SJSA1 (cell line): ENCODE measurements around the gene RNF213. TPM values are rescaled to one million over a fixed set of nuclear protein-coding genes. Genes with fewer than 3 reads are reported as not detected.
"Not testable (repeated sequence)": the region's sequence is repeated elsewhere in the genome, so short reads cannot be mapped to it uniquely, and the experiment has no call there.

Experiments
- DNase-seq, 2 experiments: peaks; one replicate each; pipeline ENCODE4 v3.0.0-alpha.2; 2015 to 2020; ENCODE audit warnings: low spot score in 2 of 2, low read depth in 1 of 2
- H3K27ac ChIP-seq: fragments of 250-450 bp; sonication (Bioruptor Pico); 2 replicates; pipeline ENCODE4 v1.5.1; 2020; ENCODE audit warnings: mild to moderate bottlenecking, moderate library complexity
- H3K27me3 ChIP-seq: fragments of 250-450 bp; sonication (Bioruptor Pico); replicated peaks from 2 replicates; pipeline ENCODE4 v1.5.1; 2020; ENCODE audit warnings: mild to moderate bottlenecking, moderate library complexity
- H3K36me3 ChIP-seq: fragments of 250-450 bp; sonication (Bioruptor Pico); 2 replicates; pipeline ENCODE4 v1.5.1; 2020; ENCODE audit warnings: mild to moderate bottlenecking
- H3K4me1 ChIP-seq: fragments of 250-450 bp; sonication (Bioruptor Pico); replicated peaks from 2 replicates; pipeline ENCODE4 v1.6.1; 2021; ENCODE audit warnings: mild to moderate bottlenecking
- H3K4me3 ChIP-seq: fragments of 250-450 bp; sonication (Bioruptor Pico); 2 replicates; pipeline ENCODE4 v1.5.1; 2020; ENCODE audit warnings: mild to moderate bottlenecking
- H3K9me3 ChIP-seq: fragments of 250-450 bp; sonication (Bioruptor Pico); replicated peaks from 2 replicates; pipeline ENCODE4 v1.5.1; 2020; ENCODE audit warnings: mild to moderate bottlenecking
- total RNA-seq: library from RNA; depleted of rRNA; stranded (reverse); fragments of >200 nt; shearing (Covaris generic); gene quantifications from 2 replicates; pipeline ENCODE4 v1.2.3, GENCODE V29; 2014

RNF213 gene
- total RNA-seq, 1 experiment from 2014 or later, result 49.8 TPM

GRCh38 chr17:80291260-80291659 is 30.6 kb downstream of the RNF213 start:
- H3K4me3 ChIP-seq, result no peak overlapping the region
- H3K27ac ChIP-seq, result no peak overlapping the region
- H3K9me3 ChIP-seq, result no peaks in the 10 kb centered on the region; the same call in 1 of the 2 replicates
- H3K4me1 ChIP-seq, result no peaks in the 10 kb centered on the region
- peaks cover 83% of the 10 kb centered on the region for H3K36me3 ChIP-seq
- DNase-seq, result no peak
- no peaks in the 10 kb centered on the region for H3K27me3 ChIP-seq

- H3K36me3 ChIP-seq, result peaks cover 89% of the 10 kb centered on the region
- no peaks in the 10 kb centered on the region for H3K27me3 ChIP-seq
- H3K9me3 ChIP-seq, result no peaks in the 10 kb centered on the region; the same call in 1 of the 2 replicates
- H3K27ac ChIP-seq, result no peak overlapping the region
- no peak overlapping the region for H3K4me3 ChIP-seq
- DNase-seq, result no peak
- no peaks in the 10 kb centered on the region for H3K4me1 ChIP-seq
Measured at GRCh38 chr17:80291691-80292487, 31.2 kb downstream of the RNF213 start.

- H3K27me3 ChIP-seq, result no peaks in the 10 kb centered on the region
- H3K4me1 ChIP-seq, result no peaks in the 10 kb centered on the region
- no peaks in the 10 kb centered on the region; the same call in 1 of the 2 replicates for H3K9me3 ChIP-seq
- no peak for DNase-seq
- H3K27ac ChIP-seq, result no peak overlapping the region
- H3K36me3 ChIP-seq, result peaks cover 96% of the 10 kb centered on the region
- no peak overlapping the region for H3K4me3 ChIP-seq
Measured at GRCh38 chr17:80292521-80292971, 31.9 kb downstream of the RNF213 start.

- H3K27ac ChIP-seq, result no peak overlapping the region
- no peak for DNase-seq
- H3K9me3 ChIP-seq, result no peaks in the 10 kb centered on the region; the same call in 1 of the 2 replicates
- H3K4me3 ChIP-seq, result no peak overlapping the region
- peaks cover 96% of the 10 kb centered on the region for H3K36me3 ChIP-seq
- H3K27me3 ChIP-seq, result no peaks in the 10 kb centered on the region
- no peaks in the 10 kb centered on the region for H3K4me1 ChIP-seq
Measured at GRCh38 chr17:80294210-80294609, 33.6 kb downstream of the RNF213 start.

- Histone ChIP-seq H3K4me1 (no peaks in the 10 kb centered on the region), H3K9me3 (peaks cover 2% of the 10 kb centered on the region; the same call in 1 of the 2 replicates), H3K27me3 (no peaks in the 10 kb centered on the region), H3K27ac (no peak overlapping the region), H3K4me3 (no peak overlapping the region), H3K36me3 (peaks cover 95% of the 10 kb centered on the region)
- no peak for DNase-seq
Measured at GRCh38 chr17:80294653-80295052, 34.0 kb downstream of the RNF213 start.

GRCh38 chr17:80295146-80295545 is 34.5 kb downstream of the RNF213 start:
- Histone ChIP-seq H3K9me3 (peaks cover 3% of the 10 kb centered on the region; the same call in 1 of the 2 replicates), H3K36me3 (peaks cover 95% of the 10 kb centered on the region), H3K27me3 (no peaks in the 10 kb centered on the region), H3K27ac (no peak overlapping the region), H3K4me3 (no peak overlapping the region), H3K4me1 (no peaks in the 10 kb centered on the region)
- DNase-seq, result no peak

- H3K36me3 ChIP-seq, result peaks cover 95% of the 10 kb centered on the region
- H3K27me3 ChIP-seq, result no peaks in the 10 kb centered on the region
- no peak overlapping the region for H3K4me3 ChIP-seq
- no peaks in the 10 kb centered on the region for H3K4me1 ChIP-seq
- DNase-seq, result no peak
- no peak overlapping the region for H3K27ac ChIP-seq
- H3K9me3 ChIP-seq, result peaks cover 3% of the 10 kb centered on the region; the same call in 1 of the 2 replicates
Measured at GRCh38 chr17:80295559-80295958, 34.9 kb downstream of the RNF213 start.

- Histone ChIP-seq H3K9me3 (peaks cover 3% of the 10 kb centered on the region; the same call in 1 of the 2 replicates), H3K4me1 (no peaks in the 10 kb centered on the region), H3K27me3 (no peaks in the 10 kb centered on the region), H3K36me3 (peaks cover 95% of the 10 kb centered on the region), H3K27ac (no peak overlapping the region), H3K4me3 (no peak overlapping the region)
- no peak for DNase-seq
Measured at GRCh38 chr17:80296221-80296620, 35.6 kb downstream of the RNF213 start.

- Histone ChIP-seq H3K27ac (no peak overlapping the region), H3K9me3 (peaks cover 3% of the 10 kb centered on the region; the same call in 1 of the 2 replicates), H3K36me3 (peaks cover 93% of the 10 kb centered on the region), H3K4me3 (no peak overlapping the region), H3K4me1 (no peaks in the 10 kb centered on the region), H3K27me3 (no peaks in the 10 kb centered on the region)
- DNase-seq, result no peak
Measured at GRCh38 chr17:80297996-80298560, 37.4 kb downstream of the RNF213 start.

GRCh38 chr17:80299350-80300100 is 38.9 kb downstream of the RNF213 start:
- not testable (repeated sequence) for H3K27me3 ChIP-seq, DNase-seq, H3K4me3 ChIP-seq, H3K4me1 ChIP-seq, H3K27ac ChIP-seq, H3K9me3 ChIP-seq
- H3K36me3 ChIP-seq, result peaks cover 92% of the 10 kb centered on the region

GRCh38 chr17:80300756-80301155 is 40.1 kb downstream of the RNF213 start:
- peaks cover 91% of the 10 kb centered on the region for H3K36me3 ChIP-seq
- not testable (repeated sequence) for H3K27ac ChIP-seq, H3K9me3 ChIP-seq, H3K4me1 ChIP-seq, H3K27me3 ChIP-seq, DNase-seq, H3K4me3 ChIP-seq

GRCh38 chr17:80303824-80304223 is 43.2 kb downstream of the RNF213 start:
- no peaks in the 10 kb centered on the region for H3K27me3 ChIP-seq
- H3K4me3 ChIP-seq, result no peak overlapping the region
- H3K9me3 ChIP-seq, result peaks cover 3% of the 10 kb centered on the region
- H3K27ac ChIP-seq, result no peak overlapping the region
- DNase-seq, result no peak
- peaks cover 92% of the 10 kb centered on the region for H3K36me3 ChIP-seq
- no peaks in the 10 kb centered on the region for H3K4me1 ChIP-seq

GRCh38 chr17:80307994-80308691 is 47.5 kb downstream of the RNF213 start:
- Histone ChIP-seq H3K4me1 (no peaks in the 10 kb centered on the region), H3K4me3 (no peak overlapping the region), H3K27me3 (no peaks in the 10 kb centered on the region), H3K9me3 (no peaks in the 10 kb centered on the region; the same call in none of the 2 replicates), H3K36me3 (peaks cover 93% of the 10 kb centered on the region), H3K27ac (no peak overlapping the region)
- no peak for DNase-seq
